Airway epithelial cell (primary cell): ENCODE measurements around the gene PRR20B. TPM values are rescaled to one million over a fixed set of nuclear protein-coding genes. Genes with fewer than 3 reads are reported as not detected.

ENCODE experiments used
- total RNA-seq: library from RNA; depleted of rRNA; stranded (reverse); fragments of >200 nt; gene quantifications from 2 replicates; pipeline ENCODE4 v1.2.3, GENCODE V29; 2015

The PRR20B gene
- not detected in 2 replicates for total RNA-seq

GRCh38 chr13:57147188-57147587 lies at the start of gene PRR20B:
Gene PRR20B (plus strand): TSS chr13:57147488. CDS start chr13:57147875, 387 bp downstream.

GRCh38 chr13:57140235-57140968 lies 6.9 kb upstream of the PRR20B start, which contains the start of gene PRR20A:
Gene PRR20A (plus strand): TSS chr13:57140918. CDS start chr13:57141305, 387 bp downstream.

GRCh38 chr13:57153761-57154160 lies 6.5 kb downstream of the PRR20B start, which contains the start of gene PRR20C:
Gene PRR20C (plus strand): TSS chr13:57154061. CDS start chr13:57154448, 387 bp downstream.

GRCh38 chr13:57160332-57160731 lies 13.0 kb downstream of the PRR20B start, which contains the start of gene PRR20D:
Gene PRR20D (plus strand): TSS chr13:57160632. CDS start chr13:57161019, 387 bp downstream.

GRCh38 chr13:57166897-57167296 lies 19.6 kb downstream of the PRR20B start, which contains the start of gene PRR20E:
Gene PRR20E (plus strand): TSS chr13:57167197. CDS start chr13:57167584, 387 bp downstream.

Other genes starting within 250 kb of the PRR20B start
- not detected in 2 replicates for gene PRR20A, start 6.6 kb upstream of the PRR20B start, total RNA-seq
- gene PRR20C, start 6.6 kb downstream of the PRR20B start, total RNA-seq = not detected in 2 replicates
- not detected in 2 replicates for gene PRR20D, start 13.1 kb downstream of the PRR20B start, total RNA-seq
- not detected in 2 replicates for gene PRR20E, start 19.7 kb downstream of the PRR20B start, total RNA-seq